Activated B cell treated with CpG ODN at 0.5 μM for 24 hours (primary cell): ENCODE measurements around the gene DISP1. TPM values are rescaled to one million over a fixed set of nuclear protein-coding genes. Genes with fewer than 3 reads are reported as not detected.

Experiments used
- ATAC-seq: fragments of 200-7000 bp; cut with Tn5 transposase; one replicate; pipeline ENCODE4 v1.10.0; 2021; ENCODE audit warnings: low read depth, mild to moderate bottlenecking, moderate library complexity
- CTCF ChIA-PET: fragments of 350-600 bp; sonication (Branson Sonifier 250); formaldehyde crosslinking; loops from one replicate; lab custom pipeline; 2021; ENCODE audit warnings: antibody characterized with exemption; lab: Charles Lee
- POLR2A ChIA-PET: fragments of 350-600 bp; sonication (Branson Sonifier 250); formaldehyde crosslinking; loops from one replicate; lab custom pipeline; 2021; ENCODE audit warnings: antibody characterized with exemption; lab: Charles Lee
- DNase-seq: peaks from one replicate; pipeline ENCODE4 v3.0.0; 2022
- H3K27ac Mint-ChIP-seq: one replicate; pipeline ENCODE4 v1.8.0; 2020; ENCODE audit warnings: mixed read lengths
- H3K27me3 Mint-ChIP-seq: one replicate; pipeline ENCODE4 v1.8.0; 2021; ENCODE audit warnings: mixed read lengths
- H3K36me3 Mint-ChIP-seq: one replicate; pipeline ENCODE4 v1.8.0; 2021; ENCODE audit warnings: low read depth, mixed read lengths
- H3K4me1 Mint-ChIP-seq: one replicate; pipeline ENCODE4 v1.8.0; 2021; ENCODE audit warnings: mixed read lengths
- H3K4me3 Mint-ChIP-seq: one replicate; pipeline ENCODE4 v1.8.0; 2020; ENCODE audit warnings: mild to moderate bottlenecking, mixed read lengths
- H3K9me3 Mint-ChIP-seq: one replicate; pipeline ENCODE4 v1.8.0; 2020; ENCODE audit warnings: mixed read lengths
- intact Hi-C: fragments of 100-400 bp; cut with micrococcal nuclease; formaldehyde crosslinking; loops from one replicate; pipeline ENCODE4 v1.15.1; 2024
- total RNA-seq: library from RNA; stranded (reverse); gene quantifications from 2 replicates; pipeline ENCODE4 v1.2.3, GENCODE V29; 2022
- TF ChIP-seq, protein P1 (sequence below): fragments of 200-600 bp; IDR thresholded peaks from one replicate; pipeline ENCODE4 v1.8.0; 2022; ENCODE audit warnings: antibody characterized with exemption, mild to moderate bottlenecking

Gene DISP1
- total RNA-seq, 1 donor from 2014 or later = 5.1 TPM

DNA sequence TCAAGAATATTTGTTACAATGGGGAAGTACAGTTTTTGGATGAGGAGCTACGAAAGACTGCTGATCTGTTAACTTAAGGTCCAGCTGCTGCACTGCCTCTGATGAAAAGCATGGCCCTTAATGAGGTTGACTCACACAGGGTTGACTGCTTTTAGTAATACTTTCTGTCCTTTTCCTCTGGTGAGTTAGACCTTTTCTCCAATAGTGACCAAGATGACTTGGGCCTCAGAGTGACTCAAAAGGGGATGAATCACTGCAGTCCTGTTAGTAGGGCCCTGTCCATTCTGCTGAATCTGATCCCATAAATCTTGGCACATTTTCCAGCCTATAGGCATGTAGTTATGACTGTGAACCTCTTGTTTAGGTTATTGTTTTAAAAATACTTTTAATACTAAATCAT, 2.7 kb downstream of the DISP1 start:
- ATAC-seq (no peak), DNase-seq (no peak)
- intact Hi-C loops = loop anchor here (10.0 kb wide), 1 partner anchor 1177 kb away; no protein-coding TSS in a partner anchor
- H3K27me3 Mint-ChIP-seq = no peaks in the 10 kb centered on the region
- peak overlapping the region; percentile 41 for H3K27ac Mint-ChIP-seq
- ChIA-PET POLR2A (no interaction called here), CTCF (interaction anchor here (1.1 kb wide), 1 partner anchor 19 kb away, joined by 3 read pairs; no protein-coding TSS in a partner anchor)
- H3K36me3 Mint-ChIP-seq = peaks cover 6% of the 10 kb centered on the region
- TF ChIP-seq, protein P1, sequence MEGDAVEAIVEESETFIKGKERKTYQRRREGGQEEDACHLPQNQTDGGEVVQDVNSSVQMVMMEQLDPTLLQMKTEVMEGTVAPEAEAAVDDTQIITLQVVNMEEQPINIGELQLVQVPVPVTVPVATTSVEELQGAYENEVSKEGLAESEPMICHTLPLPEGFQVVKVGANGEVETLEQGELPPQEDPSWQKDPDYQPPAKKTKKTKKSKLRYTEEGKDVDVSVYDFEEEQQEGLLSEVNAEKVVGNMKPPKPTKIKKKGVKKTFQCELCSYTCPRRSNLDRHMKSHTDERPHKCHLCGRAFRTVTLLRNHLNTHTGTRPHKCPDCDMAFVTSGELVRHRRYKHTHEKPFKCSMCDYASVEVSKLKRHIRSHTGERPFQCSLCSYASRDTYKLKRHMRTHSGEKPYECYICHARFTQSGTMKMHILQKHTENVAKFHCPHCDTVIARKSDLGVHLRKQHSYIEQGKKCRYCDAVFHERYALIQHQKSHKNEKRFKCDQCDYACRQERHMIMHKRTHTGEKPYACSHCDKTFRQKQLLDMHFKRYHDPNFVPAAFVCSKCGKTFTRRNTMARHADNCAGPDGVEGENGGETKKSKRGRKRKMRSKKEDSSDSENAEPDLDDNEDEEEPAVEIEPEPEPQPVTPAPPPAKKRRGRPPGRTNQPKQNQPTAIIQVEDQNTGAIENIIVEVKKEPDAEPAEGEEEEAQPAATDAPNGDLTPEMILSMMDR = no peak
- H3K9me3 Mint-ChIP-seq = no peaks in the 10 kb centered on the region
- peak overlapping the region; percentile 36 for H3K4me3 Mint-ChIP-seq
- H3K4me1 Mint-ChIP-seq = peaks cover 55% of the 10 kb centered on the region

DNA sequence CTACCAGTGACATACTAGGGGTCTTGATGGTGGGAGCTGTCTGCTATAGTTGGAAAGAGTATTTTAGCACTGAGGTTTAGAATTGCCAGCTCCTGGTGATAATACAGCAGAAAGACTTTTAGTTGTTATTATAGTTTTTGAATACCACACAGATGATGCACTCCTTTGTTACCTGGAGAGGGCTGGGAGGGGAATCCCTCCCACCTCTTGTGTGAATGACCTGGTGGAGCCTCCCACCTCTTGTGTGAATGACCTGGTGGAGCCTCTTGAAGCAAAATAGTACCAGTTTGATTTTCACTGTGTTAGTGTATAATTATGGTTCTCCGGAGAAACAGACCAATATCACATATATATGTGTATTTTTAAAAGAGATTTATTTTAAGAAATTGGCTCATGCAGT, 3.3 kb downstream of the DISP1 start:
- intact Hi-C loops = loop anchor here (10.0 kb wide), 1 partner anchor 1177 kb away; no protein-coding TSS in a partner anchor
- TF ChIP-seq, protein P1 = no peak
- Mint-ChIP-seq H3K27ac (no peak overlapping the region), H3K4me1 (peaks cover 61% of the 10 kb centered on the region), H3K4me3 (no peak overlapping the region), H3K36me3 (peaks cover 6% of the 10 kb centered on the region), H3K9me3 (no peaks in the 10 kb centered on the region), H3K27me3 (no peaks in the 10 kb centered on the region)
- CTCF ChIA-PET = no interaction called here
- no peak for ATAC-seq
- POLR2A ChIA-PET = no interaction called here
- no peak for DNase-seq

DNA sequence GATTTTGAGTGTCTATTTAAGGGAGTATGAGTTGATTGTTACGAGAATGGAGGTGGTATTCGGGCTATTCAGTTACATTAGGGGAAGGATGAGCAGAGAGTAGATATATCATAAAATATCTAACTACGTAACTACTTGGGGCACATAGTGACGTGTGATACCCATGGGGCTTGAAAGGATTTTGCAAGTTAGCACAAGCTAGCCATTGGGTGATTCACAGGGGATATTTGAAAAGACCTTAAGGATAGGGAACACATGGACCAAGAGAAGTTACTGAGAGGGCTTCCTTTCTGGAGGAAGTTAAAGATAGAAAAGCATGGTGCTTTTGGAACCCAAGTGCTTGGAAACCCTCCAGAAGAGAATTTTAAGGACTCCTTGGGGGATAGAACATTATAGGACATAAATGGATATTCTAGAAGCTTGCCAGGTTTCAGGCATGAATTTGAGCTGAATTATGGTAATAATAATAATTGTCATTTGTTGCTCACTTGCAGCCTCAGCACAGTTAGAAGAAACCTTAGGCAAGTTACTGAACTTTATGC, 5.4 kb downstream of the DISP1 start:
- Mint-ChIP-seq H3K27ac (no peak overlapping the region), H3K9me3 (no peaks in the 10 kb centered on the region), H3K27me3 (no peaks in the 10 kb centered on the region), H3K4me1 (peaks cover 54% of the 10 kb centered on the region), H3K36me3 (peaks cover under 1% of the 10 kb centered on the region), H3K4me3 (no peak overlapping the region)
- CTCF ChIA-PET = no interaction called here
- no peak for ATAC-seq
- POLR2A ChIA-PET = no interaction called here
- TF ChIP-seq, protein P1 = no peak
- intact Hi-C loops = no loop called here
- no peak for DNase-seq

DNA sequence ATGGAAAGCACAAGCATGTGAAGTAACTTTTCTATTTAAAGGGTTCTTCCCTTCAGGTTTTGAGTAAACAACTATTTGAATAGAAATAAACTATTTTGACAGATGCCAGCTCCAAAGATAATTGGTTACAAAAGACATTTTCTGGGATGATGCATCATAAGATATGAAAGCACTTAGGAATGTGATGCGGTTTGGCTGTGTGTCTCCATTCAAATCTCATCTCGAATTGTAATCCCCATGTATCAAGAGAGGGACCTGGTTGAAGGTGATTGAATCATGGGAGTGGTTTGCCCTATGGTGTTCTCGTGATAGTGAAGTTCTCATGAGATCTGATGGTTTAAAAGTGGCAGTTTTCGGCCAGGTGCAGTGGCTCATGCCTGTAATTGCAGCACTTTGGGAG, 6.4 kb downstream of the DISP1 start:
- no peak overlapping the region for H3K4me3 Mint-ChIP-seq
- TF ChIP-seq, protein P1 = no peak
- ChIA-PET CTCF (interaction anchor here (0.6 kb wide), 1 partner anchor 28 kb away, joined by 3 read pairs; no protein-coding TSS in a partner anchor), POLR2A (interaction anchor here (0.5 kb wide), 1 partner anchor 13 kb away, joined by 3 read pairs; no protein-coding TSS in a partner anchor)
- peaks cover 48% of the 10 kb centered on the region for H3K4me1 Mint-ChIP-seq
- ATAC-seq (no peak), DNase-seq (no peak)
- intact Hi-C loops = no loop called here
- H3K27ac Mint-ChIP-seq = no peak overlapping the region
- H3K9me3 Mint-ChIP-seq = no peaks in the 10 kb centered on the region
- H3K27me3 Mint-ChIP-seq = no peaks in the 10 kb centered on the region
- H3K36me3 Mint-ChIP-seq = no peaks in the 10 kb centered on the region

DNA sequence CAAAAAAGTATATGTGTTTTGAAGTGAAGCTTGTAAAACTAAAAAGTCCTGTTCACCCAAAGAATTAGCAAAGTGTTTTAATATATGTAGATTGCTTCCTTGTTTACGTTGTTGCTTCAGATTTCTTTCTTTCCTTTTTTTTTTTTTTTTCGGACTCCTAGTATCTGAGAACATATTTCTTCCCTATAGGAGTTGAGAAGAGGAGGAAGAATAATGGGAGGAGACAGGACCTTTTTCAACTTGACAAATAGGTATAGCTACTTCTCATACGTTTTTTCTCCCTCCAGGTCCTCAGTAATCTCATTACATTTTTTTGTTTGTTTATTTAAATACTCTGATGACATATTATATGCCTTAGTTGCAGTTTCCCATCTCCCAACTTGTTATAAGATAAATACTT, 8.9 kb downstream of the DISP1 start:
- peaks cover 33% of the 10 kb centered on the region for H3K4me1 Mint-ChIP-seq
- no peak overlapping the region for H3K4me3 Mint-ChIP-seq
- CTCF ChIA-PET = interaction anchor here (0.9 kb wide), 1 partner anchor 15 kb away, joined by 3 read pairs; no protein-coding TSS in a partner anchor
- TF ChIP-seq, protein P1 = no peak
- POLR2A ChIA-PET = no interaction called here
- ATAC-seq = no peak
- H3K27ac Mint-ChIP-seq = no peak overlapping the region
- H3K27me3 Mint-ChIP-seq = no peaks in the 10 kb centered on the region
- intact Hi-C loops = no loop called here
- no peaks in the 10 kb centered on the region for H3K9me3 Mint-ChIP-seq
- no peaks in the 10 kb centered on the region for H3K36me3 Mint-ChIP-seq
- DNase-seq = no peak
